ENCODE results near the gene ATXN2L. TPM values are rescaled to one million over a fixed set of nuclear protein-coding genes. Genes with fewer than 3 reads are reported as not detected.

Gene ATXN2L
- polyA plus RNA-seq, 1 of the 3 experiments (the other 2 are of a cell fraction) = 39.2 TPM

DNA sequence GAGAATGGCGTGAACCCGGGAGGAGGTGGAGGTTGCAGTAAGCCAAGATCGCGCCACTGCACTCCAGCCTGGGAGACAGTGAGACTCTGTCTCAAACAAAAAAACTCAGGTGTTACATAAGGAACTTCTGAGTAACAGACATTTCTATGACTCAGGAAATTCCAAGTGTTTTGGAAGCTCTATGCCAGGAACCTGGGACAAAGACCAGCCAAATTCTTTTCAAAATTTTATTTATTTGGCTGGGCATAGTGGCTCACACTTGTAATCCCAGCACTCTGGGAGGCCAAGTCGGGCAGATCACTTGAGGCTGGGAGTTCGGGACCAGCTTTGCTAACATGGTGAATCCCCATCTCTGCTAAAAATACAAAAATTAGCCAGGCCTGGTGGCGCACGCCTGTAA, 35.6 kb downstream of the ATXN2L start:
- CTCF ChIA-PET = no interaction called here
- Histone ChIP-seq H3K9me2 (no peaks in the 10 kb centered on the region), H2AFZ (ENCODE audit: low read depth) (no peak overlapping the region), H3K9me3 (no peaks in the 10 kb centered on the region), H3K36me3 (replicated peaks in 1 of 2; ENCODE audit: control insufficient read depth in 1 of 2, insufficient read depth in 2 of 2, low read length in 1 of 2) (no peaks in the 10 kb centered on the region), H3K9ac (no peak overlapping the region), H3K79me2 (ENCODE audit: insufficient read depth) (peaks cover 28% of the 10 kb centered on the region), H3K4me2 (no peak overlapping the region), H3F3A (replicated peaks; ENCODE audit: insufficient read depth) (peaks cover 10% of the 10 kb centered on the region), H4K20me1 (ENCODE audit: insufficient read depth) (no peaks in the 10 kb centered on the region), H3K4me1 (ENCODE audit: control insufficient read depth in 1 of 2, insufficient read depth in 2 of 2, low read depth in 1 of 2, low read length in 1 of 2) (peaks cover 0 to 7% of the 10 kb centered on the region in 2 experiments; a peak in 3 of 4 replicates), H3K4me3 (ENCODE audit: low read depth in 2 of 2, low read length in 1 of 2) (no peak overlapping the region), H3K27me3 (ENCODE audit: insufficient read depth) (no peaks in the 10 kb centered on the region), H3K27ac (ENCODE audit: low read depth in 2 of 2, low read length in 1 of 2) (peak overlapping the region in 1 of 2 experiments; percentile 15; a peak in 1 of 4 replicates)
- 88% methylated on average over 8 of the region's 8 CpGs for WGBS (ENCODE audit: low lambda C conversion rate)
- TF ChIP-seq SMC3 (IDR thresholded peaks at IDR 0.05; ENCODE audit: low read depth, low read length) = no peak
- POLR2A ChIA-PET = interaction anchor here (1.0 kb wide), 1 partner anchor 11 kb away, joined by 3 read pairs; no protein-coding TSS in a partner anchor
- no peak for DNase-seq

DNA sequence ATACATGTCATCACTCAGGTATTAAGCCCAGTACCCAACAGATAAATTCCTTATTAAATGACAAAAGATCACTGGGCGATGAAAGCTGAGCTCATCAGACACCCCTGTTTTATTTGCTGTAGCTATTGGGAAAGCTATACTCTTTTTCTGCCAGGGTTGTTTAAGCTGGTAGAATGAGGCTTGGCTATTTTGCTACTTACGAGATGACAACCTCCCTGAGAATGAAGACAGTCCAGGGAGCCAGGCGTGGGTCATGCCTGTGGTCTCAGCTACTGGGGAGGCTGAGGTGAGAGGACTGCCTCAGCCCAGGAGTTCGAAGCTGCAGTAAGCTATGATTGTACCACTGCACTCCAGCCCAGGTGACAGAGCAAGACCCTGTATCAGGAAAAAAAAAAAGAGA, 36.5 kb downstream of the ATXN2L start:
- H3K36me3 ChIP-seq (replicated peaks in 1 of 2; ENCODE audit: control insufficient read depth in 1 of 2, insufficient read depth in 2 of 2, low read length in 1 of 2) = no peaks in the 10 kb centered on the region
- ChIA-PET CTCF (interaction anchor here (1.4 kb wide), 1 partner anchor 13 kb away, joined by 5 read pairs; the partner anchor contains the start of gene TUFM), POLR2A (no interaction called here)

More for the DNA sequence above, 36.5 kb downstream of the ATXN2L start:
- H3K9me3 ChIP-seq = no peaks in the 10 kb centered on the region
- 71% methylated on average over 4 of the region's 4 CpGs for WGBS (ENCODE audit: low lambda C conversion rate)
- DNase-seq = no peak
- H4K20me1 ChIP-seq (ENCODE audit: insufficient read depth) = no peaks in the 10 kb centered on the region
- H3K9me2 ChIP-seq = no peaks in the 10 kb centered on the region
- peaks cover 10% of the 10 kb centered on the region for H3F3A ChIP-seq (replicated peaks; ENCODE audit: insufficient read depth)
- peaks cover 37% of the 10 kb centered on the region for H3K79me2 ChIP-seq (ENCODE audit: insufficient read depth)
- no peaks in the 10 kb centered on the region for H3K27me3 ChIP-seq (ENCODE audit: insufficient read depth)
- H3K9ac ChIP-seq = no peak overlapping the region
- no peak overlapping the region for H3K4me2 ChIP-seq
- H3K4me3 ChIP-seq (ENCODE audit: low read depth in 2 of 2, low read length in 1 of 2) = no peak overlapping the region
- peaks cover 0 to 7% of the 10 kb centered on the region in 2 experiments; a peak in 3 of 4 replicates for H3K4me1 ChIP-seq (ENCODE audit: control insufficient read depth in 1 of 2, insufficient read depth in 2 of 2, low read depth in 1 of 2, low read length in 1 of 2)
- no peak overlapping the region for H2AFZ ChIP-seq (ENCODE audit: low read depth)
- TF ChIP-seq JUND (IDR thresholded peaks at IDR 0.05) = no peak
- TF ChIP-seq EZH2phosphoT487 (IDR thresholded peaks at IDR 0.05; ENCODE audit: borderline replicate concordance, low read depth) = no peak
- no peak for TF ChIP-seq NRF1 (IDR thresholded peaks at IDR 0.05; ENCODE audit: low read depth, low read length)
- TF ChIP-seq, protein P1, sequence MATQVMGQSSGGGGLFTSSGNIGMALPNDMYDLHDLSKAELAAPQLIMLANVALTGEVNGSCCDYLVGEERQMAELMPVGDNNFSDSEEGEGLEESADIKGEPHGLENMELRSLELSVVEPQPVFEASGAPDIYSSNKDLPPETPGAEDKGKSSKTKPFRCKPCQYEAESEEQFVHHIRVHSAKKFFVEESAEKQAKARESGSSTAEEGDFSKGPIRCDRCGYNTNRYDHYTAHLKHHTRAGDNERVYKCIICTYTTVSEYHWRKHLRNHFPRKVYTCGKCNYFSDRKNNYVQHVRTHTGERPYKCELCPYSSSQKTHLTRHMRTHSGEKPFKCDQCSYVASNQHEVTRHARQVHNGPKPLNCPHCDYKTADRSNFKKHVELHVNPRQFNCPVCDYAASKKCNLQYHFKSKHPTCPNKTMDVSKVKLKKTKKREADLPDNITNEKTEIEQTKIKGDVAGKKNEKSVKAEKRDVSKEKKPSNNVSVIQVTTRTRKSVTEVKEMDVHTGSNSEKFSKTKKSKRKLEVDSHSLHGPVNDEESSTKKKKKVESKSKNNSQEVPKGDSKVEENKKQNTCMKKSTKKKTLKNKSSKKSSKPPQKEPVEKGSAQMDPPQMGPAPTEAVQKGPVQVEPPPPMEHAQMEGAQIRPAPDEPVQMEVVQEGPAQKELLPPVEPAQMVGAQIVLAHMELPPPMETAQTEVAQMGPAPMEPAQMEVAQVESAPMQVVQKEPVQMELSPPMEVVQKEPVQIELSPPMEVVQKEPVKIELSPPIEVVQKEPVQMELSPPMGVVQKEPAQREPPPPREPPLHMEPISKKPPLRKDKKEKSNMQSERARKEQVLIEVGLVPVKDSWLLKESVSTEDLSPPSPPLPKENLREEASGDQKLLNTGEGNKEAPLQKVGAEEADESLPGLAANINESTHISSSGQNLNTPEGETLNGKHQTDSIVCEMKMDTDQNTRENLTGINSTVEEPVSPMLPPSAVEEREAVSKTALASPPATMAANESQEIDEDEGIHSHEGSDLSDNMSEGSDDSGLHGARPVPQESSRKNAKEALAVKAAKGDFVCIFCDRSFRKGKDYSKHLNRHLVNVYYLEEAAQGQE (IDR thresholded peaks at IDR 0.05; ENCODE audit: low read depth, low read length) = no peak
- H3K27ac ChIP-seq (ENCODE audit: low read depth in 2 of 2, low read length in 1 of 2) = no peak overlapping the region
